Neural progenitor cell (in vitro differentiated cells): Measurements from ENCODE around the gene GRAP. TPM values are rescaled to one million over a fixed set of nuclear protein-coding genes. Genes with fewer than 3 reads are reported as not detected.

Experiments used
- DNase-seq: peaks from one replicate; pipeline ENCODE4 v3.0.0-alpha.2; 2016; ENCODE audit warnings: low spot score
- H2AFZ ChIP-seq: fragments of 200-600 bp; sonication (generic); replicated peaks from 2 replicates; pipeline ENCODE4 v1.6.1; 2016; ENCODE audit warnings: antibody characterized with exemption
- H3F3A ChIP-seq: fragments of 200-600 bp; sonication (generic); 2 replicates; pipeline ENCODE4 v1.6.1; 2016; ENCODE audit warnings: antibody characterized with exemption, low read depth
- H3K27ac ChIP-seq: fragments of 200-600 bp; sonication (generic); 2 replicates; pipeline ENCODE4 v1.5.1; 2016; ENCODE audit warnings: mild to moderate bottlenecking
- H3K27me3 ChIP-seq: fragments of 200-600 bp; sonication (generic); 2 replicates; pipeline ENCODE4 v1.6.1; 2016; ENCODE audit warnings: mild to moderate bottlenecking, moderate library complexity
- H3K36me3 ChIP-seq: fragments of 200-600 bp; sonication (generic); 2 replicates; pipeline ENCODE4 v1.5.1; 2016
- H3K4me1 ChIP-seq: fragments of 200-600 bp; sonication (generic); 2 replicates; pipeline ENCODE4 v1.6.1; 2016; ENCODE audit warnings: mixed run types
- H3K4me2 ChIP-seq: fragments of 200-600 bp; sonication (generic); 2 replicates; pipeline ENCODE4 v1.6.1; 2016
- H3K4me3 ChIP-seq: fragments of 200-600 bp; sonication (generic); 2 replicates; pipeline ENCODE4 v1.5.1; 2016
- H3K79me2 ChIP-seq: fragments of 200-600 bp; sonication (generic); 2 replicates; pipeline ENCODE4 v1.6.1; 2016; ENCODE audit warnings: low read depth
- H3K9ac ChIP-seq: fragments of 200-600 bp; sonication (generic); 2 replicates; pipeline ENCODE4 v1.6.1; 2016
- H3K9me3 ChIP-seq: fragments of 200-600 bp; sonication (generic); 2 replicates; pipeline ENCODE4 v1.5.1; 2016; ENCODE audit warnings: low read depth
- H4K20me1 ChIP-seq: fragments of 200-600 bp; sonication (generic); 2 replicates; pipeline ENCODE4 v1.6.1; 2016; ENCODE audit warnings: low read depth
- H3K27ac Mint-ChIP-seq: 3 replicates; pipeline ENCODE4 v1.8.0; 2021; ENCODE audit warnings: mixed read lengths
- H3K27me3 Mint-ChIP-seq: 2 replicates; pipeline ENCODE4 v1.8.0; 2022; ENCODE audit warnings: low read depth, mild to moderate bottlenecking, inconsistent platforms, moderate library complexity, mixed read lengths; ENCODE audit not compliant: insufficient read depth
- H3K36me3 Mint-ChIP-seq: 3 replicates; pipeline ENCODE4 v1.8.0; 2021; ENCODE audit warnings: mixed read lengths
- H3K4me1 Mint-ChIP-seq: 3 replicates; pipeline ENCODE4 v1.8.0; 2021; ENCODE audit warnings: mixed read lengths
- H3K4me3 Mint-ChIP-seq: 3 replicates; pipeline ENCODE4 v1.8.0; 2021; ENCODE audit warnings: mild to moderate bottlenecking, moderate library complexity, mixed read lengths
- H3K9me3 Mint-ChIP-seq: 3 replicates; pipeline ENCODE4 v1.8.0; 2020; ENCODE audit warnings: mixed read lengths
- CTCF ChIP-seq: fragments of 200-600 bp; sonication (generic); IDR thresholded peaks from 2 replicates; pipeline ENCODE4 v1.5.1; 2017; ENCODE audit warnings: antibody characterized with exemption, mild to moderate bottlenecking
- EZH2 ChIP-seq: fragments of 200-600 bp; sonication (generic); IDR thresholded peaks from 2 replicates; pipeline ENCODE4 v1.6.1; 2017; ENCODE audit warnings: antibody characterized with exemption, mild to moderate bottlenecking, moderate library complexity
- EZH2phosphoT487 ChIP-seq: fragments of 200-600 bp; sonication (generic); IDR thresholded peaks from 2 replicates; pipeline ENCODE4 v1.6.1; 2017; ENCODE audit warnings: antibody characterized with exemption
- total RNA-seq: library from RNA; depleted of rRNA; stranded (reverse); fragments of >200 nt; gene quantifications from 2 replicates; pipeline ENCODE4 v1.2.3, GENCODE V29; 2015; ENCODE audit warnings: low replicate concordance

The GRAP gene
- total RNA-seq, 1 donor from 2014 or later: not detected

GRCh38 chr17:19005789-19006430 is 40.8 kb downstream of the GRAP start:
- Histone ChIP-seq H2AFZ (no peak overlapping the region), H3K27me3 (no peaks in the 10 kb centered on the region), H3K36me3 (no peaks in the 10 kb centered on the region), H3K9me3 (no peaks in the 10 kb centered on the region), H3K4me1 (peaks cover 24% of the 10 kb centered on the region), H3K4me2 (no peak overlapping the region), H4K20me1 (peaks cover 24% of the 10 kb centered on the region), H3K27ac (no peak overlapping the region), H3K79me2 (peaks cover 22% of the 10 kb centered on the region), H3K9ac (no peak overlapping the region), H3K4me3 (no peak overlapping the region), H3F3A (peaks cover 6% of the 10 kb centered on the region)
- peaks cover 7% of the 10 kb centered on the region for H3K4me1 Mint-ChIP-seq
- no peak overlapping the region for H3K27ac Mint-ChIP-seq
- no peak for DNase-seq
- H3K27me3 Mint-ChIP-seq: peaks cover 11% of the 10 kb centered on the region
- H3K4me3 Mint-ChIP-seq: peak overlapping the region; percentile 55
- H3K9me3 Mint-ChIP-seq: peaks cover 9% of the 10 kb centered on the region
- no peak for TF ChIP-seq EZH2phosphoT487
- TF ChIP-seq EZH2: no peak
- TF ChIP-seq CTCF: no peak
- H3K36me3 Mint-ChIP-seq: no peaks in the 10 kb centered on the region

GRCh38 chr17:19005137-19005773 is 41.5 kb downstream of the GRAP start:
- peak overlapping the region; percentile 90 for H3K4me3 ChIP-seq
- no peak for TF ChIP-seq EZH2phosphoT487
- no peak for TF ChIP-seq EZH2
- no peak for TF ChIP-seq CTCF
- peaks cover 22% of the 10 kb centered on the region for H3K79me2 ChIP-seq
- H3K4me3 Mint-ChIP-seq: peak overlapping the region; percentile 69
- peaks cover 6% of the 10 kb centered on the region for H3F3A ChIP-seq
- peak overlapping the region; percentile 79 for H2AFZ ChIP-seq
- H3K9ac ChIP-seq: no peak overlapping the region
- H3K4me1 Mint-ChIP-seq: peaks cover 7% of the 10 kb centered on the region
- peak overlapping the region; percentile 100 for H3K4me2 ChIP-seq
- DNase-seq: no peak
- no peaks in the 10 kb centered on the region for H3K36me3 ChIP-seq
- H4K20me1 ChIP-seq: peaks cover 30% of the 10 kb centered on the region
- H3K27me3 Mint-ChIP-seq: peaks cover 11% of the 10 kb centered on the region
- H3K27me3 ChIP-seq: no peaks in the 10 kb centered on the region
- H3K9me3 Mint-ChIP-seq: peaks cover 9% of the 10 kb centered on the region
- no peaks in the 10 kb centered on the region for H3K36me3 Mint-ChIP-seq
- H3K9me3 ChIP-seq: no peaks in the 10 kb centered on the region
- no peak overlapping the region for H3K27ac Mint-ChIP-seq
- peaks cover 24% of the 10 kb centered on the region for H3K4me1 ChIP-seq
- no peak overlapping the region for H3K27ac ChIP-seq

- Histone ChIP-seq H3K9ac (peak within 1 kb of the TSS; percentile 14), H3F3A (peaks cover 6% of the 10 kb centered on the region), H3K27ac (no peak within 1 kb of the TSS), H2AFZ (peak within 1 kb of the TSS; percentile 80), H3K4me2 (peak within 1 kb of the TSS; percentile 100), H3K9me3 (no peaks in the 10 kb centered on the region), H3K27me3 (no peaks in the 10 kb centered on the region), H4K20me1 (peaks cover 37% of the 10 kb centered on the region), H3K4me1 (peaks cover 24% of the 10 kb centered on the region), H3K79me2 (peaks cover 22% of the 10 kb centered on the region), H3K36me3 (no peaks in the 10 kb centered on the region), H3K4me3 (peak within 1 kb of the TSS; percentile 90)
- H3K4me3 Mint-ChIP-seq: peak within 1 kb of the TSS; percentile 83
- H3K9me3 Mint-ChIP-seq: peaks cover 9% of the 10 kb centered on the region
- H3K36me3 Mint-ChIP-seq: no peaks in the 10 kb centered on the region
- H3K27me3 Mint-ChIP-seq: peaks cover 11% of the 10 kb centered on the region
- DNase-seq: peak; percentile 80
- H3K27ac Mint-ChIP-seq: no peak within 1 kb of the TSS
- peaks cover 3% of the 10 kb centered on the region for H3K4me1 Mint-ChIP-seq
- TF ChIP-seq EZH2phosphoT487: no peak
- TF ChIP-seq EZH2: no peak
- TF ChIP-seq CTCF: no peak
Measured at GRCh38 chr17:19004421-19005136, 42.2 kb downstream of the GRAP start, which contains the start of gene FAM83G. TSS of gene FAM83G (minus strand) at chr17:19004764. CDS start at chr17:19004041, 723 bp downstream.
